ENCODE data around the gene NRG2.

The NRG2 gene

DNA sequence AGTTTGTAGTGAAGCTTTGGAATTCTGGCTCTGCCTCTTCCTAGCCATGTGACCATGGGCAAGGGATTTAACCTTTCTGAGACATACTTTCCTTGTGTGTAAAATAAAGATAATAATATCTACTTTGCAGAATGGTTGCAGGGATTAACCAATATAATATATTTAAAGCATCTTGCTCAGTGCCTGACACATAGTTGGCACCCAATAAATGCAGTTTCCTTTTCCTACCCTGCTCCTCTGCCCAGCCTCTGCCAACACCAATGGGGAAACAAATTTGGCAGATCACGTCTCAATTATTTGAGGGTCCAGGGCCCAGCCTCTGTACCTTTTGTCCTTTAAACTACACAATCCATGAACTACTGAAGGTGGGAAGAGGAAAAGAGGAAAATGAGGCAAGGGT, 91.1 kb downstream of the NRG2 start:
- DNase-seq (ENCODE audit: insufficient read length): no peak
- FAIRE-seq: no peak
- TF ChIP-seq POLR2AphosphoS5 (IDR thresholded peaks at IDR 0.05; ENCODE audit: low read depth, low read length) (no peak), POLR2A (IDR thresholded peaks at IDR 0.05; ENCODE audit: low read depth, low read length) (no peak)

GRCh38 chr5:139951296-139951924, 91.7 kb downstream of the NRG2 start:
- DNase-seq (ENCODE audit: insufficient read length) (no peak), FAIRE-seq (no peak)
- no peak for TF ChIP-seq TAF1 (IDR thresholded peaks at IDR 0.05; ENCODE audit: borderline replicate concordance, low read depth, low read length)
- TF ChIP-seq POLR2A (IDR thresholded peaks at IDR 0.05; ENCODE audit: low read depth, low read length): no peak
- TF ChIP-seq POLR2AphosphoS5 (IDR thresholded peaks at IDR 0.05; ENCODE audit: low read depth, low read length): no peak

- no peak for FAIRE-seq
- TF ChIP-seq TAF1 (IDR thresholded peaks at IDR 0.05; ENCODE audit: borderline replicate concordance, low read depth, low read length) (no peak), POLR2A (IDR thresholded peaks at IDR 0.05; ENCODE audit: low read depth, low read length) (no peak), POLR2AphosphoS5 (IDR thresholded peaks at IDR 0.05; ENCODE audit: low read depth, low read length) (no peak)
- no peak for DNase-seq (ENCODE audit: insufficient read length)
Measured at GRCh38 chr5:139950436-139950835, 92.7 kb downstream of the NRG2 start.

DNA sequence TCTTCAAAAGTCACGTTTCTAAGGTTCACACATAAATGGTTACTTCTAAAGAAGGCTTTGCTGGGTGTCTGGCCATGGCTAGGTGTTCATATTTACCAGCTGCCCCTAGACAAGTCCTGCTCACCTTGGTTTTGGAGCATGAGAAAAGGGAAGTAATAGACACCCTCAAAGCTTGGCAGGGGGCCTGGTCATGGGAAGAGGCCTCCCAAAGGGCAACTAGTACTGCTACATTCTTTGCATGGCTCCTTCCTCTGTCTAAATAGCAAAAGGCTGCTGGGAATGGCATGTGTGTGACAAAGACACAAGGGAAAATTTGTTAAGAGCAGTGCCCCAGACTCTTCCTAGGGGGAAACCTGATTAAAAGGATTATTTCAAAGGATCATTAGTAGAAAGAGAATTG, 93.4 kb downstream of the NRG2 start:
- FAIRE-seq (peak; percentile 27), DNase-seq (ENCODE audit: insufficient read length) (no peak)

GRCh38 chr5:139947727-139948126, 95.4 kb downstream of the NRG2 start:
- FAIRE-seq: no peak
- no peak for DNase-seq (ENCODE audit: insufficient read length)

More for the DNA sequence above, 93.4 kb downstream of the NRG2 start:
- no peak for TF ChIP-seq TAF1 (IDR thresholded peaks at IDR 0.05; ENCODE audit: borderline replicate concordance, low read depth, low read length)
- no peak for TF ChIP-seq POLR2AphosphoS5 (IDR thresholded peaks at IDR 0.05; ENCODE audit: low read depth, low read length)
- no peak for TF ChIP-seq POLR2A (IDR thresholded peaks at IDR 0.05; ENCODE audit: low read depth, low read length)

GRCh38 chr5:139946440-139946839, 96.7 kb downstream of the NRG2 start:
- DNase-seq (ENCODE audit: insufficient read length): no peak
- TF ChIP-seq POLR2AphosphoS5 (IDR thresholded peaks at IDR 0.05; ENCODE audit: low read depth, low read length) (no peak), TAF1 (IDR thresholded peaks at IDR 0.05; ENCODE audit: borderline replicate concordance, low read depth, low read length) (no peak), POLR2A (IDR thresholded peaks at IDR 0.05; ENCODE audit: low read depth, low read length) (no peak)
- FAIRE-seq: no peak

More at GRCh38 chr5:139947727-139948126, 95.4 kb downstream of the NRG2 start:
- TF ChIP-seq TAF1 (IDR thresholded peaks at IDR 0.05; ENCODE audit: borderline replicate concordance, low read depth, low read length) (no peak), POLR2A (IDR thresholded peaks at IDR 0.05; ENCODE audit: low read depth, low read length) (no peak)

DNA sequence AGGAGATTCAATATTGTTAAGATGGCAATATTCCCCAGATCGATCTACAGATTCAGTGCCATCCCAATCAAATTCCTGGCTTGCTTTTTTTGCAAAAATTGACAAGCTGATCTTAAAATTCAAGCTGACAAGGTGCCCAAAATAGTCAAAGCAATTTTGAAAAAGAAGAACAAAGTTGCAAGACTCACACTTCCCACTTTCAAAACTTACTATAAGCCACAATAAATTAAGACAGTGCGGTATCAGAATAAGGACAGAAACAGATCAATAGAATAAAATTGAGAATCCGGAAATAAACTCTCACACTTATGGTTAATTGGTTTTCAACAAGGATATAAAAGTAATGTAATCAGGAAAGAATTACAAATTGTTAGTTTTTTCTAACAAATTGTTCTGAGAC, 97.1 kb downstream of the NRG2 start:
- FAIRE-seq (peak; percentile 48), DNase-seq (ENCODE audit: insufficient read length) (no peak)
- TF ChIP-seq POLR2A (IDR thresholded peaks at IDR 0.05; ENCODE audit: low read depth, low read length) (no peak), POLR2AphosphoS5 (IDR thresholded peaks at IDR 0.05; ENCODE audit: low read depth, low read length) (no peak), TAF1 (IDR thresholded peaks at IDR 0.05; ENCODE audit: borderline replicate concordance, low read depth, low read length) (no peak)

DNA sequence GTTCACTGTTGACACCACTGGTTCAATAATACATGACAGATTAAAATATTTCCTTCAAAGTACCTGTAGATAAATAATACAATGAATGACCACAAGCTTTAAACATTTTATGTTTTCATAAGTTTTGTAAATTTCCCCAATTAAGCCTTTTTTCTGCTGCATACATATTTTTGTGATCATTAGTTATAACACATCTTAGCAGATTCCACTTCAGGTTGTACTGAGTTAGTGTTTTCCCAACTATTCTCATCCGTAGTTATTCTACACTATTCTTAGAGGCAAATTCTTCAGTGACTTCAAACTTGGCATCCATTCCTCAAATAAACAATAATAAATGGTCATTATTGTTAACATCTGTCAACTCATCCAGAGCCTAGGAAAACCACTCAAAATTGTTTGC, 100.9 kb downstream of the NRG2 start:
- DNase-seq (ENCODE audit: insufficient read length) (no peak), FAIRE-seq (no peak)
- TF ChIP-seq POLR2AphosphoS5 (IDR thresholded peaks at IDR 0.05; ENCODE audit: low read depth, low read length): no peak
- TF ChIP-seq POLR2A (IDR thresholded peaks at IDR 0.05; ENCODE audit: low read depth, low read length): no peak
- no peak for TF ChIP-seq TAF1 (IDR thresholded peaks at IDR 0.05; ENCODE audit: borderline replicate concordance, low read depth, low read length)

DNA sequence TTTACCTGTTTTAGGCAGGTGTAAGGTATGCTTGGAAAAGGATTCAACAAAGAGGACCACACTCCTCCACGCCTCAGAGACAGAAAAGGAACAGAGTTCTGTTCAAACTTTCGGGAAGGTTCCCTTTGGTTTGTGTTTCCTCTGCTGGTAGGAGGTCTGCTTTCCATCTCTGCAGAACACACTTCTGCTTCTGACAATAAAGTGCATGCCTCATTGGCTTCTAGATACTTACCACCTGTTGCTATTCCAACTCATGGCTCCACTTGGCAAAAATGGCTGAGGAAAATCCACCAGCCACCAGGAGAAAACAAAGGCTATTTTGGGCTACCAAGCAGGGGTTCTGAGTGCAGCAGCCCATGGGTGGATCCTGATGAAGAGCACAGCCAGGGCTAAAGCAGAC, 112.7 kb downstream of the NRG2 start:
- DNase-seq (ENCODE audit: insufficient read length): no peak

DNA sequence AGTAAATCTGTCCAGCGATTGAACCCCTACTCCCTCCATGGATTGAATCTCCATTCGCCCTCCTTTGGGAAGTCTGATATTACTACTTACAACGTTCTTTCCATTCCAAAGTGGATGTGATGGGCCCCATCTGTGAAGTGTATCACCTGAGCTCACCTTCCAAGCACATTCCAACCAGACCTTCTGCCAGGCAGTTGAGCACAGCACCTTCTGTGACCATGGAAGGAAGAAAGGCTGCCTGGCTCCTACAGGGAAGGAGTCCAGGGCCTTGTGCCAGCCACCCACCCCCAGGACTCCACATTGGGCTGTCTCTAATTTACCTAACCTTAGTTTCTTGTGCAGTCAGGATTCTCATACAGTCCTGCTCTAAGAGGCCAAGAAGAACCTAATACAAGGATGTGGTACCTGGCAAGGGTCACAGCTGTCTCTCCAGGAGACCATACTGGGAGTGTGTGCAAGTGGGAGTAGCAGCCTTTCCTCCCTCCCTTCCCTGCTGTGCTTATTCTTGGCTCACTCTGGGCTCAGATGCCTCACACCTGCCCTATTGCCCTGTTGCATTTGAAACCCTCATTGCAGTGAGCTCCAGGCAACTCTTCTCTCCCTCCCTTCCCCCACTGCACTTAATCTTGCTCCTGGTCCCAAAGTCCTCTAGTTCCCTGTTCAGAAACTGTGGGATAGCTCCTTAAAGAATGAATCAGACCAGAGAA, 116.1 kb downstream of the NRG2 start:
- DNase-seq (ENCODE audit: insufficient read length): no peak
- no peak for TF ChIP-seq TAF1 (IDR thresholded peaks at IDR 0.05; ENCODE audit: borderline replicate concordance, low read depth, low read length)
- TF ChIP-seq POLR2A (IDR thresholded peaks at IDR 0.05; ENCODE audit: low read depth, low read length): no peak
- TF ChIP-seq POLR2AphosphoS5 (IDR thresholded peaks at IDR 0.05; ENCODE audit: low read depth, low read length): no peak
- FAIRE-seq: no peak

More for the DNA sequence above, 112.7 kb downstream of the NRG2 start:
- TF ChIP-seq TAF1 (IDR thresholded peaks at IDR 0.05; ENCODE audit: borderline replicate concordance, low read depth, low read length) (no peak), POLR2AphosphoS5 (IDR thresholded peaks at IDR 0.05; ENCODE audit: low read depth, low read length) (no peak), POLR2A (IDR thresholded peaks at IDR 0.05; ENCODE audit: low read depth, low read length) (no peak)
- peak; percentile 77 for FAIRE-seq

- FAIRE-seq: no peak
Measured at GRCh38 chr5:139925650-139926640, 117.2 kb downstream of the NRG2 start.

More at GRCh38 chr5:139925650-139926640, 117.2 kb downstream of the NRG2 start:
- TF ChIP-seq POLR2AphosphoS5 (IDR thresholded peaks at IDR 0.05; ENCODE audit: low read depth, low read length): no peak
- no peak for TF ChIP-seq TAF1 (IDR thresholded peaks at IDR 0.05; ENCODE audit: borderline replicate concordance, low read depth, low read length)
- no peak for TF ChIP-seq POLR2A (IDR thresholded peaks at IDR 0.05; ENCODE audit: low read depth, low read length)
- DNase-seq (ENCODE audit: insufficient read length): no peak
